Aorta (tissue), 5 donors: ENCODE measurements around the gene ZNF117. TPM values are rescaled to one million over a fixed set of nuclear protein-coding genes. Genes with fewer than 3 reads are reported as not detected.
"Not testable (repeated sequence)": the region's sequence is repeated elsewhere in the genome, so short reads cannot be mapped to it uniquely, and the experiment has no call there.

ENCODE experiments used
- ATAC-seq: fragments of 200-7000 bp; cut with Tn5 transposase; one replicate; pipeline ENCODE4 v1.9.1; 2022; ENCODE audit warnings: moderate library complexity; ENCODE audit not compliant: low FRiP score
- DNase-seq, 2 donors: peaks; one replicate each; pipeline ENCODE4 v3.0.0-alpha.2; 2020
- H3K27ac ChIP-seq, 2 donors: one replicate each; pipeline ENCODE4 v1.5.1; 2013; ENCODE audit warnings: low read length in 2 of 2, mild to moderate bottlenecking in 2 of 2, moderate library complexity in 2 of 2, control low read depth in 1 of 2, inconsistent platforms in 1 of 2, low read depth in 1 of 2
- H3K27me3 ChIP-seq, 2 donors: one replicate each; pipeline ENCODE4 v1.6.1; 2013; ENCODE audit warnings: control low read depth in 1 of 2, low read length in 1 of 2, mild to moderate bottlenecking in 1 of 2, moderate library complexity in 1 of 2; ENCODE audit not compliant: insufficient read depth in 2 of 2, control insufficient read depth in 1 of 2
- H3K36me3 ChIP-seq, 2 donors: one replicate each; pipeline ENCODE4 v1.6.1; 2013; ENCODE audit warnings: control low read depth in 1 of 2, low read length in 1 of 2, mild to moderate bottlenecking in 1 of 2; ENCODE audit not compliant: insufficient read depth in 2 of 2, control insufficient read depth in 1 of 2
- H3K4me1 ChIP-seq, 2 donors: one replicate each; pipeline ENCODE4 v1.6.1; 2013; ENCODE audit warnings: low read length in 2 of 2, control low read depth in 1 of 2, mild to moderate bottlenecking in 1 of 2, moderate library complexity in 1 of 2; ENCODE audit not compliant: insufficient read depth in 2 of 2, control insufficient read depth in 1 of 2
- H3K4me3 ChIP-seq, 2 donors: one replicate each; pipeline ENCODE4 v1.5.1; 2013; ENCODE audit warnings: low read length in 2 of 2, control low read depth in 1 of 2, mild to moderate bottlenecking in 1 of 2
- H3K9me3 ChIP-seq: one replicate; pipeline ENCODE4 v1.6.1; 2013; ENCODE audit warnings: mild to moderate bottlenecking, low read length; ENCODE audit not compliant: control insufficient read depth
- WGBS, 2 donors: extraction: QIAGEN DNeasy Blood & Tissue Kit; methylation state at CpG; one replicate each; pipeline ENCODE4 v1.1.7; 2013; 5-methylcytosine and 5-hydroxymethylcytosine counted together
- intact Hi-C, 2 donors: fragments of 100-400 bp; cut with DNase I; formaldehyde crosslinking; loops; one replicate each; pipeline versions ENCODE4 v1.14.2 to v1.15.0; 2022
- polyA plus RNA-seq, 2 donors: library from polyadenylated mRNA; stranded (reverse); fragments of 200-250 nt; gene quantifications; one replicate each; pipeline ENCODE4 v1.2.3, GENCODE V29; 2013
- total RNA-seq, 2 donors: library from RNA; stranded (reverse); fragmentation: NEBNext Ultra II Directional; extraction: Animal tissue kit (Norgen Biotek cat#: 25700); gene quantifications; one replicate each; pipeline ENCODE4 v1.2.1, GENCODE V29; 2021
- donor health status: healthy with polysubstance abuse.
- donor health status: Bipolar disorder and iron deficiency.
- donor health status: DM: no; HTN: no; CAD: no.
- donor health status: DM: no; HTN: no; CAD: no.
- donor health status: DM: yes; HTN: yes; CAD: no.

The ZNF117 gene
- total and polyA plus RNA-seq, 4 donors = 0.50 to 28.0 (median 10.7) TPM

GRCh38 chr7:64945503-64946175 is 45.2 kb downstream of the ZNF117 start:
- peaks cover 0 to 1% of the 10 kb centered on the region in 2 donors for H3K27me3 ChIP-seq
- WGBS, 2 donors = 48 to 58% methylated on average over 2 of the region's 2 CpGs
- intact Hi-C loops = no loop called here

GRCh38 chr7:64944667-64945502 is 46.0 kb downstream of the ZNF117 start:
- H3K27me3 ChIP-seq, H3K27ac ChIP-seq, intact Hi-C loops, H3K36me3 ChIP-seq, H3K4me3 ChIP-seq, H3K4me1 ChIP-seq, ATAC-seq, H3K9me3 ChIP-seq, DNase-seq: not testable (repeated sequence)
- WGBS, 2 donors = 77 to 85% methylated on average over 5 of the region's 5 CpGs

More at GRCh38 chr7:64945503-64946175, 45.2 kb downstream of the ZNF117 start:
- H3K4me1 ChIP-seq = no peaks in the 10 kb centered on the region
- no peak for DNase-seq
- ATAC-seq = no peak
- no peak overlapping the region for H3K27ac ChIP-seq
- H3K36me3 ChIP-seq = no peaks in the 10 kb centered on the region
- no peak overlapping the region for H3K4me3 ChIP-seq
- no peaks in the 10 kb centered on the region for H3K9me3 ChIP-seq

- H3K4me3 ChIP-seq, intact Hi-C loops, H3K4me1 ChIP-seq, ATAC-seq, H3K27ac ChIP-seq, H3K36me3 ChIP-seq, DNase-seq, H3K9me3 ChIP-seq, H3K27me3 ChIP-seq: not testable (repeated sequence)
- 94 to 97% methylated on average over 6 of the region's 6 CpGs for WGBS, 2 donors
Measured at GRCh38 chr7:64940021-64940420, 50.8 kb downstream of the ZNF117 start.

GRCh38 chr7:64938540-64938939 is 52.3 kb downstream of the ZNF117 start:
- Histone ChIP-seq H3K4me1 (no peaks in the 10 kb centered on the region), H3K27me3 (no peaks in the 10 kb centered on the region), H3K27ac (no peak overlapping the region), H3K36me3 (no peaks in the 10 kb centered on the region), H3K9me3 (no peaks in the 10 kb centered on the region), H3K4me3 (no peak overlapping the region)
- no peak for ATAC-seq
- no peak for DNase-seq
- WGBS, 2 donors = 85 to 87% methylated on average over 1 of the region's 1 CpG
- intact Hi-C loops = no loop called here

- ATAC-seq (no peak), DNase-seq (no peak)
- no peaks in the 10 kb centered on the region for H3K27me3 ChIP-seq
- no peak overlapping the region for H3K27ac ChIP-seq
- intact Hi-C loops = no loop called here
- WGBS, 2 donors = 93 to 98% methylated on average over 1 of the region's 1 CpG
- H3K4me1 ChIP-seq = no peaks in the 10 kb centered on the region
- no peak overlapping the region for H3K4me3 ChIP-seq
- H3K36me3 ChIP-seq = no peaks in the 10 kb centered on the region
- H3K9me3 ChIP-seq = no peaks in the 10 kb centered on the region
Measured at GRCh38 chr7:64934478-64934877, 56.4 kb downstream of the ZNF117 start.

- H3K4me3 ChIP-seq, ATAC-seq, H3K4me1 ChIP-seq, intact Hi-C loops, H3K9me3 ChIP-seq, H3K27me3 ChIP-seq, DNase-seq, H3K36me3 ChIP-seq, H3K27ac ChIP-seq: not testable (repeated sequence)
- WGBS, 2 donors = 94 to 99% methylated on average over 4 of the region's 4 CpGs
Measured at GRCh38 chr7:64928252-64929187, 62.3 kb downstream of the ZNF117 start.

Other genes with a start within 250 kb of the ZNF117 start
- gene ZNF138, start 196.6 kb downstream of the ZNF117 start, total RNA-seq = 1 to 10 TPM; 6.1 to 9.2 TPM
- 1 to 10 TPM; 2.0 to 3.6 TPM for gene ZNF138, start 196.6 kb downstream of the ZNF117 start, polyA plus RNA-seq
- gene ZNF273, start 87.8 kb downstream of the ZNF117 start, total RNA-seq = 10 to 100 TPM in 1 of 2 donors, 1 to 10 TPM in 1; 4.7 to 15.7 TPM
- gene ZNF273, start 87.8 kb downstream of the ZNF117 start, polyA plus RNA-seq = 1 to 10 TPM; 1.9 to 5.8 TPM
- gene ERV3-1, start 15.7 kb upstream of the ZNF117 start, total RNA-seq = 10 to 100 TPM; 22.0 to 31.3 TPM
- gene ERV3-1, start 15.7 kb upstream of the ZNF117 start, polyA plus RNA-seq = 1 to 10 TPM; 1.5 to 6.2 TPM